GM21447 (cell line): ENCODE data around the gene ZGLP1.
A peak's percentile ranks its signal among the peaks of the same experiment; 100 is the strongest.
"Not testable (repeated sequence)": the region's sequence is repeated elsewhere in the genome, so short reads cannot be mapped to it uniquely, and the experiment has no call there.

Experiments used
- ATAC-seq: cut with Tn5 transposase; IDR thresholded peaks from one replicate; pipeline ENCODE4 v1.9.1; 2021; ENCODE audit not compliant: unreplicated experiment

ZGLP1 gene

GRCh38 chr19:10309423-10309822 lies at the start of gene ZGLP1:
ZGLP1 (minus strand) TSS chr19:10309815.
- no peak for ATAC-seq

- ATAC-seq = no peak
Observed at GRCh38 chr19:10356431-10356830, 46.8 kb upstream of the ZGLP1 start.

GRCh38 chr19:10353793-10354391 lies 44.3 kb upstream of the ZGLP1 start:
- ATAC-seq = no peak

GRCh38 chr19:10352764-10353671 lies 43.4 kb upstream of the ZGLP1 start:
- ATAC-seq = no peak

GRCh38 chr19:10346509-10346908 lies 36.9 kb upstream of the ZGLP1 start:
- no peak for ATAC-seq

- no peak for ATAC-seq
Observed at GRCh38 chr19:10344780-10345179, 35.2 kb upstream of the ZGLP1 start.

GRCh38 chr19:10343495-10343894 lies 33.9 kb upstream of the ZGLP1 start:
- ATAC-seq = no peak

- ATAC-seq = no peak
Observed at GRCh38 chr19:10339977-10340376, 30.4 kb upstream of the ZGLP1 start.

GRCh38 chr19:10339380-10339960 lies 29.9 kb upstream of the ZGLP1 start, which contains the start of gene ICAM3:
ICAM3 (minus strand) TSS chr19:10339624; CDS start chr19:10339614, 10 bp downstream.
- ATAC-seq = peak; percentile 63

- ATAC-seq = peak; percentile 12
Observed at GRCh38 chr19:10338940-10339339, 29.3 kb upstream of the ZGLP1 start.

GRCh38 chr19:10336725-10337124 lies 27.1 kb upstream of the ZGLP1 start:
- not testable (repeated sequence) for ATAC-seq

- no peak for ATAC-seq
Observed at GRCh38 chr19:10335352-10335985, 25.9 kb upstream of the ZGLP1 start.

GRCh38 chr19:10334588-10335351 lies 25.2 kb upstream of the ZGLP1 start:
- ATAC-seq = no peak

- no peak for ATAC-seq
Observed at GRCh38 chr19:10333758-10334587, 24.4 kb upstream of the ZGLP1 start.

GRCh38 chr19:10332965-10333757 lies 23.5 kb upstream of the ZGLP1 start, which contains the start of gene RAVER1:
RAVER1 (minus strand) TSS chr19:10333529; CDS start chr19:10333507, 22 bp downstream.
- ATAC-seq = peak; percentile 77

GRCh38 chr19:10332158-10332964 lies 22.7 kb upstream of the ZGLP1 start:
- ATAC-seq = no peak

- ATAC-seq = no peak
Observed at GRCh38 chr19:10329555-10329954, 19.9 kb upstream of the ZGLP1 start.
